Measurements from ENCODE around the gene ZNF428. TPM values are rescaled to one million over a fixed set of nuclear protein-coding genes. Genes with fewer than 3 reads are reported as not detected.

ZNF428 gene
- total and polyA plus RNA-seq, 2 of the 8 experiments (the other 6 are each of a cell fraction or from before 2014, with no cell fraction given), result 7.8 to 16.7 TPM

DNA sequence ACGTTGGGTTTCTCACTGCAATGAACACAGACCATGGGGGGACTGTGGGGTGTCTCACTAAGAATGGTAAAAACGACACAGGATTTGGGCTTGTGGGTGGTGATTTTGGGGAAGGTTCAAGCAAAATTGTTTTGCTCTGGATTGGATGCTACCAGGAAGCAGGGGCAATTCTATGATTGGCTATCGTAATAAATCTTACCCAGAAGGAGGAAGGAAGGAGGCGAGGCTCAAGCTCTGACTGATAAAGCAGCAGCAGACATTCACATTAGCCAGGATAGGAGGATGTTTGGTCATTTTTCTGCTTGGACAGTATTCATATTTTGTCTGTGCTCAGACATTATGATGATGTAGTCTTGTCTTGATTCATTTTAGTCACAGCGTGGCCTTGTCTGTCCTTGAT is 21.6 kb downstream of the ZNF428 start:
- no peak overlapping the region for H2AK5ac ChIP-seq (ENCODE audit: low read depth, low read length)
- H3K14ac ChIP-seq (ENCODE audit: insufficient read length), result no peak overlapping the region
- no peak overlapping the region for H3K23ac ChIP-seq (ENCODE audit: insufficient read length)
- H2BK15ac ChIP-seq (ENCODE audit: low read length), result no peak overlapping the region
- no peak overlapping the region; a peak in 1 of 7 replicates for H3K9ac ChIP-seq (replicated peaks in 1 of 4; ENCODE audit: extremely low read depth in 1 of 4, low read depth in 3 of 4, low read length in 3 of 4)
- no peak overlapping the region for H2BK5ac ChIP-seq (ENCODE audit: low read depth, low read length)
- H3K4ac ChIP-seq (replicated peaks; ENCODE audit: insufficient read length, low read depth, low read length), result no peak overlapping the region
- H4K5ac ChIP-seq (ENCODE audit: insufficient read length, low read depth, low read length), result no peak overlapping the region
- no peak overlapping the region for H2BK120ac ChIP-seq (replicated peaks; ENCODE audit: low read depth, low read length)
- TF ChIP-seq TCF12 (IDR thresholded peaks at IDR 0.05; ENCODE audit: low read depth, low read length), result no peak
- no peak for TF ChIP-seq CBX5 (IDR thresholded peaks at IDR 0.05; ENCODE audit: low read depth, low read length)
- TF ChIP-seq JUND (IDR thresholded peaks at IDR 0.05; ENCODE audit: low read length), result no peak
- TF ChIP-seq, protein P1, sequence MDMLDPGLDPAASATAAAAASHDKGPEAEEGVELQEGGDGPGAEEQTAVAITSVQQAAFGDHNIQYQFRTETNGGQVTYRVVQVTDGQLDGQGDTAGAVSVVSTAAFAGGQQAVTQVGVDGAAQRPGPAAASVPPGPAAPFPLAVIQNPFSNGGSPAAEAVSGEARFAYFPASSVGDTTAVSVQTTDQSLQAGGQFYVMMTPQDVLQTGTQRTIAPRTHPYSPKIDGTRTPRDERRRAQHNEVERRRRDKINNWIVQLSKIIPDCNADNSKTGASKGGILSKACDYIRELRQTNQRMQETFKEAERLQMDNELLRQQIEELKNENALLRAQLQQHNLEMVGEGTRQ (IDR thresholded peaks at IDR 0.05; ENCODE audit: low read length), result no peak
- no peak for TF ChIP-seq RNF2 (IDR thresholded peaks at IDR 0.05; ENCODE audit: borderline replicate concordance, low read depth, low read length, missing control alignments, poor library complexity, severe bottlenecking)
- TF ChIP-seq BRCA1 (IDR thresholded peaks at IDR 0.05; ENCODE audit: low read depth, low read length), result no peak
- TF ChIP-seq TAF7 (optimal IDR thresholded peaks at IDR 0.05; ENCODE audit: borderline replicate concordance, low read depth, low read length), result no peak
- no peak for TF ChIP-seq YY1 (IDR thresholded peaks at IDR 0.05; ENCODE audit: low read depth, low read length)
- no peak for TF ChIP-seq BCL11A (IDR thresholded peaks at IDR 0.05; ENCODE audit: low read depth in 2 of 2, low read length in 2 of 2)
- TF ChIP-seq EP300 (IDR thresholded peaks at IDR 0.05; ENCODE audit: borderline replicate concordance in 1 of 2, low read depth in 2 of 2, low read length in 2 of 2), result no peak
- H3K4me2 ChIP-seq (ENCODE audit: insufficient read depth in 1 of 2, low read depth in 2 of 2, low read length in 2 of 2), result peak overlapping the region; percentile 89 to 91; a peak in 3 of 4 replicates
- no peak overlapping the region for H4K91ac ChIP-seq (replicated peaks; ENCODE audit: insufficient read length, low read length)
- peaks cover 5 to 20% of the 10 kb centered on the region in 2 experiments for H3K79me2 ChIP-seq (ENCODE audit: control insufficient read depth in 1 of 2, insufficient read depth in 2 of 2, low read length in 2 of 2)
- DNase-seq (ENCODE audit: low read depth in 1 of 2, low spot score in 2 of 2) (no peak), FAIRE-seq (no peak)
- peaks cover 7% of the 10 kb centered on the region for H3K79me1 ChIP-seq (ENCODE audit: low read depth, low read length)
- no peaks in the 10 kb centered on the region for H3K27me3 ChIP-seq (replicated peaks in 1 of 4; ENCODE audit: control insufficient read depth in 3 of 4, extremely low read depth in 1 of 4, insufficient read depth in 3 of 4, low read length in 3 of 4)
- H2BK12ac ChIP-seq (ENCODE audit: low read depth, low read length), result no peak overlapping the region
- peaks cover 5 to 13% (median 11%) of the 10 kb centered on the region in 4 experiments; a peak in 6 of 8 replicates for H3K36me3 ChIP-seq (ENCODE audit: control insufficient read depth in 2 of 4, insufficient read depth in 4 of 4, low read length in 3 of 4)
- no peak overlapping the region for H3K18ac ChIP-seq (ENCODE audit: extremely low read depth, low read length)
- H2BK20ac ChIP-seq (ENCODE audit: low read length), result no peak overlapping the region
- no peak overlapping the region for H3K27ac ChIP-seq (ENCODE audit: low read depth, low read length)
- CTCF ChIA-PET (ENCODE audit: partially characterized antibody), result interaction anchor here (0.5 to 6.5 kb wide), 9 partner anchors 10 to 942 kb away, joined by 3 to 92 read pairs (median 4); partner anchors contain the start of gene ZNF575
- no peak overlapping the region for H4K8ac ChIP-seq (ENCODE audit: extremely low read depth, insufficient read depth, low read length)
- peak overlapping the region in 1 of 4 experiments; percentile 82; a peak in 3 of 8 replicates for H3K4me3 ChIP-seq (ENCODE audit: extremely low read depth in 1 of 4, insufficient read depth in 2 of 4, low read depth in 3 of 4, low read length in 4 of 4)
- POLR2A ChIA-PET (ENCODE audit: partially characterized antibody), result interaction anchor here (0.8 to 3.9 kb wide), 8 partner anchors 9 to 55 kb away, joined by 3 to 36 read pairs (median 3); partner anchors contain the start of genes PINLYP, XRCC1 and ZNF428
- peaks cover 0 to 3% of the 10 kb centered on the region in 2 experiments for H4K20me1 ChIP-seq (replicated peaks in 1 of 2; ENCODE audit: control insufficient read depth in 1 of 2, insufficient read depth in 2 of 2, low read length in 2 of 2)
- 77% methylated on average over 5 of the region's 5 CpGs; no CpG with 5 or more reads in 1 of the 2 experiments for WGBS, 2 experiments (ENCODE audit: extremely low coverage in 1 of 2, insufficient coverage in 1 of 2, insufficient read length in 1 of 2, insufficient replicate concordance in 2 of 2, low coverage in 1 of 2, low lambda C conversion rate in 2 of 2, missing lambda C conversion rate in 1 of 2)
- no peaks in the 10 kb centered on the region for H3K9me3 ChIP-seq (ENCODE audit: insufficient read depth in 2 of 2, low read depth in 1 of 2, low read length in 1 of 2)
- peaks cover 2 to 6% (median 3%) of the 10 kb centered on the region in 4 experiments; a peak in 6 of 7 replicates for H3K4me1 ChIP-seq (replicated peaks in 1 of 4; ENCODE audit: control insufficient read depth in 3 of 4, insufficient read depth in 4 of 4, low read length in 3 of 4)
- H2AFZ ChIP-seq (ENCODE audit: low read length), result no peak overlapping the region
- H3K56ac ChIP-seq (replicated peaks; ENCODE audit: insufficient read length, low read depth, low read length), result no peak overlapping the region
- peaks cover 16% of the 10 kb centered on the region; the same call in 1 of the 2 replicates for H3K23me2 ChIP-seq (ENCODE audit: low read depth, low read length)
